ENCODE measurements around the gene SLC25A11.

Gene SLC25A11

DNA sequence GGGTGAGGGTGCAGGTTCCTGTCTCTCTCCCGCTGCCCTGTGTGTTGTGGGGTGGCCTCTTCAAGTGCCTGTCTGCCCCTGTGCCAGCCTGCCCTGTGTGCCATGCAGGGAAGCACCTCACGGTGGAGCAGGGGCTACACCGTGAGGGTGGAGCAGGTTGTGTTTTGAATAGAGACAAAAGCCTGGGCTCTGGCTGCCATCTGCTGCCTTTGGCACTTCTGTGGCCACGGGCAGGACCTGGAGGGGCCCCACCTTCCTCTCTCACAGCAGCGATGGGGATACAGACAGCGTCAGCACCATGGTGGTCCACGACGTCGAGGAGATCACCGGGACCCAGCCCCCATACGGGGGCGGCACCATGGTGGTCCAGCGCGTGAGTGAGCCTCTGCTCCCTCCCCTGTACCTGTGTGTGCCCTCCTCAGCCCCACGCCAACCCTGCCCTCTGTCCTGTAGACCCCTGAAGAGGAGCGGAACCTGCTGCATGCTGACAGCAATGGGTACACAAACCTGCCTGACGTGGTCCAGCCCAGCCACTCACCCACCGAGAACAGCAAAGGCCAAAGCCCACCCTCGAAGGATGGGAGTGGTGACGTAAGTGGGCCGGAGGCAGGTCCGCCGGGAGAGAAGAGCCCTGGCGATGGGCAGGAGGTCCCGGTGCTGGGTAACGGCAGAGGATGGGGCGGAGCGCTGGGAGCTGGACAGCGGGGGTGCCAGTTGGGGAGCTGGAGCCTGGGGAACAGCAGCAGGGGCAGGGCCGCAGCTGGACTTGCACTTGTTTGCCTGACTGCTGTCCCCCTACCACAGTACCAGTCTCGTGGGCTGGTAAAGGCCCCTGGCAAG lies 45.9 kb downstream of the SLC25A11 start:
- H3K4me3 ChIP-seq (ENCODE audit: low read length): no peak overlapping the region
- TF ChIP-seq, protein P1, sequence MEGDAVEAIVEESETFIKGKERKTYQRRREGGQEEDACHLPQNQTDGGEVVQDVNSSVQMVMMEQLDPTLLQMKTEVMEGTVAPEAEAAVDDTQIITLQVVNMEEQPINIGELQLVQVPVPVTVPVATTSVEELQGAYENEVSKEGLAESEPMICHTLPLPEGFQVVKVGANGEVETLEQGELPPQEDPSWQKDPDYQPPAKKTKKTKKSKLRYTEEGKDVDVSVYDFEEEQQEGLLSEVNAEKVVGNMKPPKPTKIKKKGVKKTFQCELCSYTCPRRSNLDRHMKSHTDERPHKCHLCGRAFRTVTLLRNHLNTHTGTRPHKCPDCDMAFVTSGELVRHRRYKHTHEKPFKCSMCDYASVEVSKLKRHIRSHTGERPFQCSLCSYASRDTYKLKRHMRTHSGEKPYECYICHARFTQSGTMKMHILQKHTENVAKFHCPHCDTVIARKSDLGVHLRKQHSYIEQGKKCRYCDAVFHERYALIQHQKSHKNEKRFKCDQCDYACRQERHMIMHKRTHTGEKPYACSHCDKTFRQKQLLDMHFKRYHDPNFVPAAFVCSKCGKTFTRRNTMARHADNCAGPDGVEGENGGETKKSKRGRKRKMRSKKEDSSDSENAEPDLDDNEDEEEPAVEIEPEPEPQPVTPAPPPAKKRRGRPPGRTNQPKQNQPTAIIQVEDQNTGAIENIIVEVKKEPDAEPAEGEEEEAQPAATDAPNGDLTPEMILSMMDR (IDR thresholded peaks at IDR 0.05; ENCODE audit: insufficient read depth, low read depth, low read length, missing control alignments): no peak
- DNase-seq (ENCODE audit: low read depth): no peak

DNA sequence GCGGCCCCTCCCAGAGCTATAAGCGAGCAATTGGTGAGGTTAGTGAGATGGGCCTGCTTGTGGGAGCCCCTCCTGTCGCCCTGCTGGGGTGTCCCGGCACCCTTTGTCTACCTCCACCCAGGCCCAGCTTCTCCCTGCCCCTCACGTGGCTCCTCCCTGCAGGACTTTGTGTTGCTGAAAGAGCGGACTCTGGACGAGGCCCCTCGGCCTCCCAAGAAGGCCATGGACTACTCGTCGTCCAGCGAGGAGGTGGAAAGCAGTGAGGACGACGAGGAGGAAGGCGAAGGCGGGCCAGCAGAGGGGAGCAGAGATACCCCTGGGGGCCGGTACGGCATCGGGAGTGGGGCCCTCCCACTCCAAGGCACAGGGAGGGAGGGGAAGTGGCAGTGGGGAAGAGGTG lies 46.6 kb downstream of the SLC25A11 start:
- no peak overlapping the region for H3K4me3 ChIP-seq (ENCODE audit: low read length)
- no peak for DNase-seq (ENCODE audit: low read depth)
- TF ChIP-seq, protein P1 (IDR thresholded peaks at IDR 0.05; ENCODE audit: insufficient read depth, low read depth, low read length, missing control alignments): no peak

DNA sequence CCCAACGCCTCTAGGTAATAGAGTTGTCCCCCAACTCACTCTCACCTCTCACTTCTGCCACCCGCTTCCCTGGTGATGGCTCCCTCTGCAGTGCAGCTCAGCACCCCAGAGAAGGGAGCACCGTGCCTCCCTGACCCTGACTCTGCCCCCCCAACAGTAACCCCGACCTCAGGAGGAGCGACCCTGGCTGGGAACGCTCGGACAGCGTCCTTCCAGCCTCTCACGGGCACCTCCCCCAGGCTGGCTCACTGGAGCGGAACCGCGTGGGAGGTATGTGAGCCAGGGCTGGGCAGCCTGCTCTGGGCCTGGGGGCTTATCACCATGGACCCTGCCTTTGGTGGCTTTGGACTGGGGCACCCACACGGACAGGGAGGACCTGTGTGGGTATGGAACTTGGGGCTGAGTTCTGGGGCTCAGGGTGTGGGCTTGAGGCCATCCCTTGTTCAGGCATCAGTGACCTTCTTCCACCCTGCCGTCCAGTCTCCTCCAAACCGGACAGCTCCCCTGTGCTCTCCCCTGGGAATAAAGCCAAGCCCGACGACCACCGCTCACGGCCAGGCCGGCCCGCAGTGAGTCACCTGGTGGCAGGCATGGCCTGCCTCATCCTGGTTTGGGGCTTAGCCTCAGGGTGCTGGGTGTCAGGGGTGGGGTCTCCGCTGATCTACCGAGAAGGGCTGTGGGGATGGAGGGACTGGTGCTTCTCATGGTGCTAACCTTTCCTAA lies 47.2 kb downstream of the SLC25A11 start:
- no peak for DNase-seq (ENCODE audit: low read depth)
- H3K4me3 ChIP-seq (ENCODE audit: low read length): no peak overlapping the region
- TF ChIP-seq, protein P1 (IDR thresholded peaks at IDR 0.05; ENCODE audit: insufficient read depth, low read depth, low read length, missing control alignments): no peak

DNA sequence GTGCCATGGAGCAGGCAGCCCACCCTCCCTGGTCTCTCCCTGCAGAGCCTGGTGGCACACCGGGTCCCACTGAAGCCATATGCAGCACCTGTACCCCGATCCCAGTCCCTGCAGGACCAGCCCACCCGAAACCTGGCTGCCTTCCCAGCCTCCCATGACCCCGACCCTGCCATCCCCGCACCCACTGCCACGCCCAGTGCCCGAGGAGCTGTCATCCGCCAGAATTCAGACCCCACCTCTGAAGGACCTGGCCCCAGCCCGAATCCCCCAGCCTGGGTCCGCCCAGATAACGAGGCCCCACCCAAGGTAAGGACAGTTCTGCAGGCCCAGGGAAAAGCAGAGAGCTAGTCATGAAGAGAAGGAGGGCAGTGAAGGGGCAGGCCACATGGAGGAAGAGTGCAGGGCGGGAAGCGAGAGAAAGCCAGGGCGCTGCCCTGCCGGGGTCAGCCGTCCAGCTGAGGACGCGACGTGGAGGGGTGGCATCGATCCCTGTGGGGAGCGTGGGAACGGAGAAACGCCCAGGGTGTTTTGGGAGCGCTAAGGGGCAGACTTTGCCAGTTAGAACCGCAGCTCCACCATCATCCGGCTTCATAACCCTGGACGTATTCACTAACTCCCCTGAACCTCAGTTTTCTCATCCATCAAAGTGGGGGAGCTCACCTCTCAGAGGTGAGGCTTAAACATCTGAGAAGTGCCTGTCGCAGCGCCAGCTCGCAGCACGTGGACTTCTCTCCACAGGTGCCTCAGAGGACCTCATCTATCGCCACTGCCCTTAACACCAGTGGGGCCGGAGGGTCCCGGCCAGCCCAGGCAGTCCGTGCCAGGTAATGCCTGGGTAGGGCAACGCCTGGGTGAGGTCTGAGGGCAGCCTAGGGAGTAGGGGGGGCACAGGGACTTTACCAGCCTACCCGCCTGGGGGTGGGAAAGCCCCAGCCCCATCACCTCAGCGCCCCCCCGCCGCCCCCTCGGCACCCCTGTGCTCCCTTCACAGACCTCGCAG lies 48.1 kb downstream of the SLC25A11 start:
- no peak for DNase-seq (ENCODE audit: low read depth)
- TF ChIP-seq, protein P1 (IDR thresholded peaks at IDR 0.05; ENCODE audit: insufficient read depth, low read depth, low read length, missing control alignments): no peak
- no peak overlapping the region for H3K4me3 ChIP-seq (ENCODE audit: low read length)

DNA sequence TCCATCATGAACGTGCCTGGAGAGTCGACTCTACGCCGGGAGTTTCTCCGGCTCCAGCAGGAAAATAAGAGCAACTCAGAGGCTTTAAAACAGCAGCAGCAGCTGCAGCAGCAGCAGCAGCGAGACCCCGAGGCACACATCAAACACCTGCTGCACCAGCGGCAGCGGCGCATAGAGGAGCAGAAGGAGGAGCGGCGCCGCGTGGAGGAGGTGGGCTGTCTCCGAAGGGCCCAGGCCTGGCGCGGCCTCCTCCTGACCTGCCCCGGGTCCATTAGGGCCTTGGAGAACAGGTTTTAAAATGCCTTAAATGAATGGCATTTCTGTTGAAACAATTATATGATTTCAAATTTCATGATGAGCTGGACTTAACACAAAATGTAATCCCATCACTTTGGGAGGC lies 52.3 kb downstream of the SLC25A11 start:
- no peak for DNase-seq (ENCODE audit: low read depth)
- TF ChIP-seq, protein P1 (IDR thresholded peaks at IDR 0.05; ENCODE audit: insufficient read depth, low read depth, low read length, missing control alignments): no peak
- no peak overlapping the region for H3K4me3 ChIP-seq (ENCODE audit: low read length)

Measured in epithelial cell of esophagus (primary cell).